GM21723 (cell line): ENCODE data around the gene ANGPTL2.

Experiments
- ATAC-seq: cut with Tn5 transposase; IDR thresholded peaks from one replicate; pipeline ENCODE4 v1.9.1; 2021; ENCODE audit warnings: mild to moderate bottlenecking, moderate library complexity; ENCODE audit not compliant: unreplicated experiment

Gene ANGPTL2

DNA sequence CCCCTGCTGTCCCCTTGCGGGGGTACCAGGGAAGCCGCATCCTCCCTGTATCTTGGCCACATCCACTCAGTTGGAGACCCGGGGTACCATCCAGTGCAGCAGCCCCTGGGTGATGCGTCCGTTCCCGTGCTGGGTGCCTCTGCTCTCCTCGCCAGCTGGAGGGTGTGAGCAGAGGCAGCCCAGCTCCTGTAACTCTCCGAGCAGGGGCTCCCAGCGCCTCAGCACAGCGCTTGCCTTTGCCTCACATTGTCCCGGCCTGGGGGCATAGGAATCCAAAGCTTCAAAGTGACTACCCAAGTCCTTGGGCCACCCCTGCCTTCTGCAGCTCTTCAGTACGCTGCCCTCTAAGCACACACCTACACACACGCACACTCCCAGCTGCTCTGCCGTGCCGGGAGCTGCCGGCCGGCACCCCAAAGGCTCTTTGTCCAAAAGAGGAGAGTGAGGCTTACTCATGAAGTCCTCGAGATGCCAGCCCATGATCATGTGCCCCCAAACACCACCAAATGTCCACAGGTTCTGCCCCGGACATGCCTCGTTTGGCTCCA lies 733 bp downstream of the ANGPTL2 start:
- no peak for ATAC-seq

DNA sequence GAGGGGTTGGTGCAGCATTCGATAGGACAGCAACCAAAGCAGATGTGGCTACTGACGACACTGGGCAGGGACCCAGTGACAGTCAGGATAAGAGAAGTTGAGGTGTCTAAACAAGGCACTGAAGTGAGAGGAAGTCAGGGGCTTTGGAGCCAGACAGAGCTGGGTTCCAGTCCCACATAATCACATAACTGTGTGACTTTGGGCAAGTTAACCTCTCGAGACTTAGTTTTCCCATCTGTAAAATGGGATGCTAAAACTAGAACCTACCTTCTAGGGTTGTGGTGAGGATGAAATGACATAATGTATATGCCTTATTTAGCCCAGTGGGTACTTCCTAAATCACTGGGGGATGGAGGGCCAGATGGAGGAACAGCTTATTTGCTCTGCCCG lies 3.1 kb downstream of the ANGPTL2 start:
- ATAC-seq = no peak

DNA sequence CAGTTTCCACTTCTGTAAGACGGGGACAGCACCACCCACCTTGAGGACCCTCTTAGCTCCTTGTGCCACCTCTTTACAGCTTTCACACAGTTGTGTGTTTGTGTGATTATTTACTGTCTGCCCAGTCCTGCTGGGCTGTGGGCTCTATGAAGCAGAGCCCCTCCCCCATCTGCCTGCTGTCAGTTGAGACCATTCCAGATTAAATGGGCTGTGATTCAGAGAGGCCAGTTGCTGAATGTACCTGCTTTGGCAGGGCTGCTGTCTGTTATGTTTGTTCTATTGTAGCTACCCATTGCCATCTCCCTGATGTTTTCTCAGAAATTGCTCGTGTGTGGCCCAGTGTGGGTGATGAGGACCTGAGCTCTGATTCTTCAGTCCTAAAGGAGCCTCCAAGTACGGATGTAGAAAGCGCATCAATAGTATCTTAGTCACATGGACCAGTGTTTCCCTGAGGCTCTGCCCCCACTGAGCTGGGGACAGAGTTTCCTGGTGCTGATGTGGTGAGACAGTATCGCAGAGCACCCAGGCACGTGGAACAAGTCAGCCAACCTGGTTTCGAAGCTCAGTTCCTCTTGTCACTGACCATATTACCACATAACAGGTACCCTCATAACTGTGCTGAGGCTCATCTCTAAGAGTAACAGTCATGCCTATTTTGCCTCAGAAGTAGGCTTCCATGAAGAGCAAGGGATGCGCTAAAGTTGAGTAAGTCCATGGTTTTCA lies 3.7 kb downstream of the ANGPTL2 start:
- ATAC-seq = no peak

DNA sequence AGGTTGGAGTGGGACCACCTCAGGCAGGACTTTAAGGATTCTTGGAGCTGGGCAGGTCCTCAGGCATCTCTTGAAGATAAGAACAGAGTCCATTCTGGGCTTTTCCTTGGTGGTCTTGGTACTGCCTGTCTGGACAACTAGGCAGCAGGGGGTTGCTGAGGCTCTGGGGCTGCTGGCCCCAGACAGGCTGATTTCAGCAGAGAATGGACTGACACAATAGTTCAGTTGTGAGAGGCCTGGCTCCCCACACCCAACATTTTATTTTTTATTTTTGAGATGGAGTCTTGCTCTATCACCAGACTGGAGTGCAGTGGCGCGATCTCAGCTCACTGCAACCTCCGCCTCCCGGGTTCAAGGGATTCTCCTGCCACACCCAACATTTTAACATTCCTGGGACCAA lies 4.6 kb downstream of the ANGPTL2 start:
- ATAC-seq = no peak

DNA sequence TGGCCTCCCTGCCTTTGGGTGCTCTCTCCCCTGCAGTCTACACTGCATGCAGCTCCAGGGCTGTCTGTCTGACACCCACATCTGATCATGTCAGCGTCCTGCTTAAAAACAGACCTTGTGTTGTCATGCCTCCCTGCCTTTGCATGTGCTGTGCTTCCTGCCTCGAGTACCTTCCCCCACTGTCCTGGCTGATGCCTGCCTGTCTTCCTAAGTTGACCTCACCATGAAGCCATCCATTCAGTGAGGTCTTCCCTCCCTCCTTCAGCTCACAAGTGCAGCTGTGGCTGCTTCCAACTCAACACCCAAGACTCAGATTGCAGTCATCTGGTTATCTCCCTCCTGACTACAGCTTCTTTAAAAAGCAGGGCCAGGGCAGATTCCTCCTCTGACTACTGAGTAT lies 5.5 kb downstream of the ANGPTL2 start:
- ATAC-seq = no peak

DNA sequence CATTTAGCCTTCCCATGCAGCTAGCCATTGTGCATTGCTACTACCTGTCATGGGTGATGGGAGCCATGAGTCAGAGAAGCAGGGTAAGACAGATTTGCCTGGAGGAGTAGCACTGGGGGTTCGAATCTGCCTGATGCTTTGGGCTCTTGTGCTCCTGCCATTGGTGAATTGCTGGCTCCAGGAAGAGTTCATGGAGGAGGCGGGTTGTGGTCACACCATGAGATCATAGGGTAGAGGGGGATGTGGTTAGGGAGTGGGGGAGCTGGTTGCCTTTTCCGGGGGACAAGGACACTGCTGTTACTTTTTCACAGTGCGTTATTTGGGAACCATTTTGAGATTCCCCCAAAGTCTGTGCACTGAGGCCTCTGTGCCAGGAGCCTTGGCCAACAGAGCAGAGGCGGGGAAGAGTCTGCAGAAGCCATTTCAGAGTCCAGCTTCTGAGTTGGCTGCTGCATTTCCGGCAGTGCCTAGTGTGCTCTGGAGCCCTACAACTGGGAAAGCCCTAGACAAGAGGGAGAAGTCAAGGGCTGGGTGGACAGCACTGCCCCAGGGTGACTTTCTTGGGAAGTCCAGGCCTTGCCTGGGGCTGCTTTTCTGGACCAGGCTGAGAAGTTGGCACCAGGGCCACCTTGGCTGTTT lies 6.2 kb downstream of the ANGPTL2 start:
- no peak for ATAC-seq

DNA sequence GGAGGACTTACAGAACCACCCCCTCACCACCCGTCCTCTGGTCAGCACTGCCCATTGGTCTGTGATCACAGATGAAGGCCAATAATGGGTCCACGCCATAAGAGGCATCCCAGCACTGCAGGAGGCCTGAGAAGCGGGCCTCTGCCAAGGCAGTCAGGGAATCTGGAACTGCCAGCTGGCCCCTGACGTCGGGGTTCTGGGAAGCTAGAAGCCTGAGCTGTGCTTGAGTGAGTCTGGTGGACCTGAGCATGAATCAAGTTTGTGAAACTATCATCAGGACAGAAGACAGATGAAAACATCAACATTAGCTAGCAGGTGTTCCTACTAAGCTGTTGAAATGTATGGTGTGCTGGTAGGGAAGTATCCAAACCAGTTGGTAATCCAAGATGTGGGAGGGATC lies 7.8 kb downstream of the ANGPTL2 start:
- ATAC-seq = no peak

DNA sequence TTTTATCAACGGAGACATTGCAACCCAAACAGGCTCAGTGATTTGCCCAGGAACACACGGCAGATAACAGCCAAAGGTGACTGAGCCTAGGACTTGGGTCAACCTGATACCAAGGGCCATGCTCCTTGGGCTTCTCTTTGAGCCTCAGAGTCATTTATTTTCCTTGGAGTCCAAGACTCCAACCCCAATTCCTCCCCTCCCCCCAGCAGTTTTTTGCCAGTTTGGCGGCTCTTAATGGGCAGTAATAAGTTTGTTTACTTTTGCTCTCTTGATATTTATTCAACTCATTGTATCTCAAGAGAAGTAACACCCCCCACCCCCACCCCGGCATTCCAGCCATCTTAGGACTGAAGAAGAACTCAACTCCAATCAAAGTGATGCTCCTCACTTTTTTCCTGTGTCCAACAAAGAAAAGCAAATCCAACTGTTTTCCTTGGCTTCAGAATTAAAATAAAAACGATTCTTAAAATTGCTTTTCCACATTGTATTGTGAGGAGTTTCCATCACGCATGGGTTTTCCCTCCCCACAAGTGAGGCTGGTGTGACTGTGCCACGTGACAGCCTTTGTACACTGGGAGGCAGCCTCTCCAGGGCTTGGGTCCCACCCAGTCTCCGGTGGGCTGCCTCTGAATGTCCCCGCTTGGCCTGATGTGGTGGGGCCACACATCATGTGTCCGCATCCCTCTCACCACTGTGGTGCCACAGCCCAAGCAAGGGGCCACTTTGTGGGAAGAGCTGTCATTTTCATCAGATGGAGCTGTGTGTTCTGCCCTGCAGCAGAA lies 9.1 kb downstream of the ANGPTL2 start:
- ATAC-seq = no peak

DNA sequence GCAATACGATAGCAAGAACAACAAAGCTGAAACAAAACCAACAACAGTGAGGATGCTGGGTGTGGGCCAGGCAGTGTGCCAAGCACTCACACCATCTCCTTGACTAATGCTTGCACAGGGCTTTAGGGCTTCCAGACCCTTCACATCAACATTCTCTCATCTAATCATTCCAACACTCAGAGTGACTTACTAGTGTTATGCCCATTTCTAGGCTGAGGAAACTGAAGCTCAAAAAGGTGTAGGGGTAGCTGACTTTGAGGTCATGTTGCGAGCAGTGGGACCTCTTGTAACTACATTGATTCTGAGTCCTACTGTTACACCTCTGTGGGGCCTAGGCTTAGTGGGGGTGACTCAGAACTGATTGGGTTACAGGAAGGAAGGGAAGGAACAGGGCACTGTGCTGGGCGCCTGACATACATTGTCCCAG lies 9.7 kb downstream of the ANGPTL2 start:
- no peak for ATAC-seq

DNA sequence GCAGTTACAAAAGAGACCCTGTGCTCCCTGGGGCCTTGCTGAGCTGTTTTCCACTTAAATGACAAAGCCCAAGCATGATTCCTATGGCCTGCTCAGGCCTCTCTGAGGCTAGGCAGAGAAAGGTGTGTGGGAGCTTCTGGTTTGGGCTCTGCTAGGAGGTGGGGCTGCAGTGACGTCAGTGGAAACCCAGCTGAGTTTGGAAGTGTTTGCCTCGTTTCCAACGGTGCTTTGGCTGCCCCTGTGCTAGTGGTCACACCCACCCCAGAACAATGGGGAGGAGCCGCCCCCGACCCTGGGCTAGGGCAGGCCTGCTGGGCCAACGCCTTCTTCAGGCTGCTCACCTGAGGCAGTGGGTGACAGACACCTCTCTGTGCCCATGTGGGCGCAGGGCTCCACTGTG lies 10.4 kb downstream of the ANGPTL2 start:
- ATAC-seq = no peak

DNA sequence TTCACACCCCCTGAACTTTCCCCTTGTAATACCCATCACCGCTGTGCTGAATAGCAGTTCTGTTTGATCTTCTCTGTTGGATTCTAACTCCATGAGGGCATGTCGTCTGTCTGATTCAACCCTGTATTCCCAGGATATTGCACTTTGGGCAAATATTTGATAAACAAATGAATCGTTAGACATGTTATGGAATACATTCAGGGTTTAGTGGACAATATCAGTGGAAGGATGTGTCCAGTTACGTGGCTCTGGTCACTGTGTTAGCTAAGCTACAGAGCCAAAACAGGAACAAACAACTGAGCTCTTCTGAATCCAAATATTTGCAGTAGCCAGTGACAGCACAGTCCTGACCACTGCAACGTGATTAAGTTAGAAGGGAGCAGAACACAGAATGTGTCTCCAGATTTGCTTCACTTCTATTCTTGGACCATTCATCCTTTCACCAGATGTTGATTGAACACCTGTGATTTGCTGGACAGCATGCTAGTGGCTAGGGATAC lies 13.2 kb downstream of the ANGPTL2 start:
- no peak for ATAC-seq

DNA sequence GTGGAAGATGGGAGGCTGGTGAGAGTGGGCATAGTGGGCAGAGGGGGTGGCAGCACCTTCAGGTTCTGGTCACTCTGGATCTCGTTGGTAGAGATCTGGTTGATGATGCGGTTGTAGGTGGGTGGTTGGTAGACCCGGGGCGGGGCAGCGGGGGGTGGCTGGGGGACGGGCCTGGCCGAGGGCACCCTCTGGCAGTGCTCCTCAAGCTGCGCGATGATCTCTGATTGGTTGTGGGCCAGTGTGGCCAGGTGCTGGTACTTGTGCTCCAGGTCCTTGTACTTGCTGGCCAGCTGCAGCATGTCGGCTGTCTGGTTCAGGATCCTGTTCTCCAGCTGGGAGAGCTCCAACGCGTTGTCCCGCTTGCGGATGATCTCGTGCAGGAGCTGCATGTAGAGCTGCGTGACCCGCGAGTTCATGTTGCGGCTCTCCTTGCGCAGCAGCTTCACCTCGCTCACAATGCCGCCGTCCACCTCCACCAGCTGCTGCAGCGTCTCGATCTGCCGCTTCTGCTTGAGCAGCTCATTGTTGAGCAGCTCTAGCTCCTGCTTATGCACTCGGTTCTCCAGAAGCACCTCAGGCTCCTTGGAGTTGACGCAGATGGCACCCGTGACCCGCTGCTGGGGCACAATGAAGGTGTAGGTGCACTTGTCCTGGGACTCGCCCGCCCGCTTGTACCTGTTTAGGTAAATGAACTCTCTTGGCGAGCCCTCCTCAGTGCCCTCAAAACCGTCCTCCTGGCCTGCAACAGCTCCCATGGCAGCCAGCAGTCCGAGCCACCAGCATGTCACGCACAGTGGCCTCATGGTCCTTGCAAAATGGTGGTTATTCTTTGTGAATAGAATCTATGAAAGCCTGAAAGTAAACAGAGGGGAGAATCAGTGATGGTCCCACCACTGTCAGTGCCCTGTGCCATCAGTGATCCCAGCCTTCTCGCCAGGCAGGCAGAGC lies 14.2 kb downstream of the ANGPTL2 start:
- ATAC-seq = no peak

DNA sequence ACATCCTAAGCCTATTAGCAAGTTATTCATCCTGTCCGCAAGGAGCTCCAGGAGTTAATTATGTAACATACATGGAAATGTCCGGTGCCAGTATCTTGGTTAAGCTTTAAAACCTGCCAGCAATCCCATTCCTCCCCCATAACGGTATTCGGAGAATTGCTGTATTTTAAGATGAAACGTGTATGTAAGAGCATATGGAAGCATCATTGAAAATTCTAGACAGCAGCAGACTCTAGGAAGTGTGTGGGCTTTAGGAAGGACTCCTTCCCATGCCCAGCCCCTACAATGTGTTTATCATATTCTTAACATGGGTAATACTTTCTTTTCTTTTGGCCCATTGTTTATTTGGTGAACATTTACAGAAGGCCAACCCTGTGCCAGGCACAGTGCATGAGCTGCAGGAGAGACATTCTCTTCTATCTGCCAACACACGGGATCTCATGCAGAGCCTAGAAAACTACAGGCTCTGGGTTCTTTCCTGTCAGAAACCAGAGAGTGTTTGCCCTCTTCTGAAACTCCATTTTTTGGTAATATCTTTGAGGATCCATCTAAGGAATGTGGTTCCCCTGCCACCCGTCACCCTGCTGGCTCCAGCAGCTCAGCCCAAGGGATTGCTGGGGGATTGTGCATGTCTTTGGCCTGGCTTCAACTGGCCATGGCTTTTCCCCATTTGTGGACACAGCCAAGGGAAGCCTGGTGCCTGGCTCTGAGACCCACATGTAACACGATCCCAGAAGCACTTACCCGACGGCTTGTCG lies 15.1 kb downstream of the ANGPTL2 start:
- no peak for ATAC-seq

DNA sequence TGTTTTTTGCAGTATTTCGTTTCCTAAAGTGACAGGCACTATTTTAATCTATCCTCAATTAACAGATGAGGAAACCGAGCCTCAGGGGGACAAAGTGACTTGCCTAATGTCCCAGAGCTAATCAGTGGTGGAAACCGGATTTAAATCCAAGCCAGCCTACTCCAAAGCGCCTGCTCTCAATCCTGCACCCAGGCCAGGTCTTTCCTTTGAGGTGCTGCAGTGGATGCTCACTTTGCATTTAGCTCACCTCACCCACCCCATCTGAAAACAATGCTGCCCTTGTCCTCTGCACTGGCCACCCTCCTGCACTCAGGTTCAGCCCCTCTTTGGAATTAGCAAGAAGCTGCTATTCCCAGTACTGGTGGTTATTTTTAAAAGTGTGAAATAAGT lies 16.0 kb downstream of the ANGPTL2 start:
- ATAC-seq = no peak

DNA sequence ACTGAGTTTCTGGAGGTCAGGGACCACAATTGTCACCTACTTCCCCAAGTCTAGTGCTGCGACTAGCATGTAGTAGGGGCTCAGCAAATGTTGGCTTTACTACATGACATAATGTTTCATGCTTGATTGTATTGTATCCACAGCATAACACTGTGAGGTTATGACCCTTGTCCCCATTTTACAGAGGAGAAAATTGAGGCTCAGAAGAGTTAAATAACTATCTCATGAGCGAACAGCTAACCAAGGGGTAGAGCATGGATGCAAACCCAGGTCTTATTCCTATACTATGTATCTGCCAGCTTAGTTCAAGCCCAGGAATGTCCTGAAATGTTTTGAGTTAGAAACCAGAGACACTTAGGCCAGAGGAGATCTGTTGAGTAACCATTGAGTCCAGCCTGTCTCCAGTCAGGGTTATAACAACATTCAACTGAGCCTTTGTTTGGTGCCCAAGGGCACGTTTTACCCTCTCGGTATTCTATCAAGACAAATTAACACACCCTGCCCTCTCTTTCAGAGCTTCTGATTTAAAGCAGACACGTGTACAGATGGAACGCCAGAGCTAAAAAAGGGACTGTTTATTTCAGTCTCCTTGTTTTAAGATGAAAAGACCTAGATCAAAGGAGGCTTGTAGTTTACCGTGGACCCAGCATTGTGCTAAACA lies 16.5 kb downstream of the ANGPTL2 start:
- ATAC-seq = no peak

DNA sequence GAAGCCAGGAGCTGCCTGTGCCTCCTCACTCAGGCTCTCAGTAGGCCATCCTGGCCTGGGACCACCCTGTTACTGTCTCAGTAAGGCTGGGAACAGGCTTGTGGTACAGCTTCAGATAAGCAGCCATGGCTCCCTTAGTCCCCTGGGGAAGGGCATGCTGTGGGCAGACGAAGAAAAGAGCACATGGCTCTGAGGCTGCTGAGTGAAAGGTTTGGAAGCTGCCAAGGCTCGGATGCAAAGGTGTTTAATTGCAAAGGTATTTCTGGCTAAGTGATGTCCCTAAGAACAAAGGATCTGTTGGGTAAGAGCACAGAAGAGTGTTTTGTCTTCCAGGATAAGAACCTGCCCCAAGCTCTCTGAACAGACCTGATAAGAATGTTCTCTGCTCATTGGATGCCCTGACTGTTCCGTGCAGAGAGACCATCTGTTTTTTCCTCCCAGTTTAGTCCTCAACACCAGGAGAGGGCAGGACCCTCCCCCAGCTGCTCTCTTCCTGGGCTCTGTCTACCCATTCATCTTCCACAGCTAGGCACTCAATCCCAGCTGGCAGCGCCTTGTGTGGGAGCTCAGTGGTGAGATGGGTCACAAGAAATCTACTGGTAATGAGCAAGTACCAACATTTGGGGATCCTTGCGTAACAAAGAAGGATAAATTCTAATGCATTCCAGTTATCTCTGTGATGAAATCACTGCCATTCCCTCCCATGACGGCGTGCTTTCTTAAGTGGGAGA lies 17.7 kb downstream of the ANGPTL2 start:
- no peak for ATAC-seq

DNA sequence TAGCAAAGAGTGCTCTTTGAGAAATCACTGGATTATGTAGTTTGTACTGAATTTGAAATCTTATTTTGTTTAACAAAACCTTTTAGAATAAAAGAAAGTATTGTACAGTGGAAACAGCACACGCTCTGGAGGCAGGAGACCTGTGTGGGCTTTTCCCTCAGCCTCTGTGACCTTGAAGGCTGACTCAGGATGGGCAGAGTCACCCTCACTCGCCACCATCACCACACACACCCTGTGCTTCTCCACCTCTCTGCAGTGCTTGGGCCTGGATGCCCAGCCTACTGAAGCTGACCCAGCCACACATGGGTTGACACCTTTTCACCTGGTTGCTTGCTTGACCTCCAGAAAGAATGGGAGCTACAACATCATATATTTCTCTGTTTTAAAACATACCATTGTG lies 19.6 kb downstream of the ANGPTL2 start:
- ATAC-seq = no peak

DNA sequence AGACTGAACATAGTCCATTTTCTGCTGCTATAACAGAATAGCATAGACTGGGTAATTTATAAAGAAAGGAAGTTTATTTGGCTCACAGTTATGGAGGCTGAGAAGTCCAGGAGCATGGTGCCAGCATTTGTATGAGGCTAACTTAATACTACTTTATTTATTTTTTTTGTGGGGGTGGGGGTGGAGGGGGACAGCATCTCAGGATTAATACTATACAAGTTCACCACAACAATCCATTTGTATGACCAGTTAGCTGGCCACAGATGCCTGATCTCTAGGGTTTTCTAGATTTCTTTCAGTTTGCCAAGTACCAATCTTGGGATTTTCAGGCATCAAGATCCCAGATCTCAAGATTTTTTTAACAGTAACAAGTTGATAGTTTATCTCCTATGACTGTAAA lies 20.3 kb downstream of the ANGPTL2 start:
- ATAC-seq = no peak

DNA sequence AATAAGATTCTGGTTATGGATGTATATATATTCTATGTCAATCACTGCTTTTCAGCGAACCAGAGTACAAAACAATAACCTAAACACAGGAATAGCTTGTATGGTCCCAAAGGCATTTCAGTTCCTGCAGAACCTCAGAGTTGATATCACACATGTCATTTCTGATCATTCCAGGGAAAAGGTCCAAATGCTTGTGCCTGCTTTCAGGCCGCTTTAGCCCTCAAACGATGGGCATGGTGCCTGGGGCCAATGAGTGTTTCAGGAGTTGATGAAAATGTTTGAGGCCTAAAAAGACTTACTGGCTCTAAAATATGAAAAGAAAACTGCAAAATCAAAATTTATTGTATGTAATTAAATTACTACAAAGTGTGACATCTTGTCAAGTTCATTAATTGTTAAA lies 22.8 kb downstream of the ANGPTL2 start:
- ATAC-seq = no peak
